HG02678 (cell line): ENCODE results near the gene FUBP3.

ENCODE experiments used
- ATAC-seq: cut with Tn5 transposase; IDR thresholded peaks from one replicate; pipeline ENCODE4 v1.9.1; 2021; ENCODE audit warnings: mild to moderate bottlenecking, moderate library complexity; ENCODE audit not compliant: unreplicated experiment

The FUBP3 gene

GRCh38 chr9:130661451-130662098 lies 82.2 kb downstream of the FUBP3 start:
- no peak for ATAC-seq

DNA sequence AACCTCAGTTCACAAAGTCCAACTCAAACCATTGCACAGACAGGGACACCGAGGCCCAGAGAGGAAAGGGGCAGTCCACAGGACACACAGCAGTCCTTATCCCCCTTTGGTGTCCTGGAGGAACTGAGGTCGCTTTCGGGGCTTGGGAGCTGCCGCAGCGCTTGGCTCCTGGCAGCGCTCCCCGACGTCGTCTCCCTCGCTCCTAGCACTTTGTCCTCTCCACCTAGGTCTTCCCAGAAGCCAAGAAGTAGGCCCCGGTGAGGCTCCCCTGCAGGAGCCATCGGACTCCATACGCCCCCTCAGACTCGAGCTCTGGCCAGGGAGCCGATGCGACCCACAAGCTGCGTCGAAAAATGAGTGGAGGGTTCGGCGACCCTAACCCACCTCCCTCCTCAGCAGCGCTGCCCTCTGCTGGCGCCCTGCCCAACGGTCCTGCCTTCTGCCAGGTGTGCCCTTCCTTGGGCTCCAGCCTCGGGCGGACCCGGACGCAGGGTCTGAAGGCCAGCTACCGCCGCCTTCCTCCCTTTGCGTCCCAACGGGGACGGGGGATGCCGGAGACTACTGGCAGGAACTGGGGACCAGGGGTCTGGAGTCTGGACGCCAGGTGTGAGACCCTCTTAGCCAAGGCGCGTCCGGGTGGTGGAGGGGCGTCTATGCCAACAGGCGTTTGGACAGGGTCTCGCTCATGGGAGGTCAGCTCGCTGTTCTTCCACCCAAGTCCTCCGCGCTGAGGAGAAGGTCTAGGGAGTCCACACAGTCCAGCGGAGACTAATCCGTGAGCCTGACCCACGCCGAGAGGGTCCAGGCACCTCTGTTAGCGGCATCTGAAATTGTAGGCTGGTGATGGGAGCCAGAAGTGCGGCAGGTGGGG lies 83.0 kb downstream of the FUBP3 start:
- no peak for ATAC-seq

- no peak for ATAC-seq
These were observed 83.5 kb downstream of the FUBP3 start for GRCh38 chr9:130662970-130663257.

GRCh38 chr9:130663258-130663976 lies 84.0 kb downstream of the FUBP3 start:
- no peak for ATAC-seq

DNA sequence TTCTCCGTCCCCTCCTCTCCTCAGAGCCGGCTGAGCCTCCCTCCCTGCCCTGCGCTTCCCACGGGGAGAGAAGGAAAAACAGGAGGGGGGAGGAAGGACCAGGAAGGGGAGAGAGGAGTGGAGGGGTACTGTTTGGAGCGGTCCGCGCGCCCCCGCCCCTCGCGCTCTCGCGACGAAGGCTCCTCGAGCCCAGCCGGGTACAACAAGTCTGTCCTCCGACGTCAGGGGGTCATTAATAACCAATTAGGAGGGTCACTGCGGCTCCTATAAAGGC lies 84.5 kb downstream of the FUBP3 start:
- ATAC-seq, result no peak

DNA sequence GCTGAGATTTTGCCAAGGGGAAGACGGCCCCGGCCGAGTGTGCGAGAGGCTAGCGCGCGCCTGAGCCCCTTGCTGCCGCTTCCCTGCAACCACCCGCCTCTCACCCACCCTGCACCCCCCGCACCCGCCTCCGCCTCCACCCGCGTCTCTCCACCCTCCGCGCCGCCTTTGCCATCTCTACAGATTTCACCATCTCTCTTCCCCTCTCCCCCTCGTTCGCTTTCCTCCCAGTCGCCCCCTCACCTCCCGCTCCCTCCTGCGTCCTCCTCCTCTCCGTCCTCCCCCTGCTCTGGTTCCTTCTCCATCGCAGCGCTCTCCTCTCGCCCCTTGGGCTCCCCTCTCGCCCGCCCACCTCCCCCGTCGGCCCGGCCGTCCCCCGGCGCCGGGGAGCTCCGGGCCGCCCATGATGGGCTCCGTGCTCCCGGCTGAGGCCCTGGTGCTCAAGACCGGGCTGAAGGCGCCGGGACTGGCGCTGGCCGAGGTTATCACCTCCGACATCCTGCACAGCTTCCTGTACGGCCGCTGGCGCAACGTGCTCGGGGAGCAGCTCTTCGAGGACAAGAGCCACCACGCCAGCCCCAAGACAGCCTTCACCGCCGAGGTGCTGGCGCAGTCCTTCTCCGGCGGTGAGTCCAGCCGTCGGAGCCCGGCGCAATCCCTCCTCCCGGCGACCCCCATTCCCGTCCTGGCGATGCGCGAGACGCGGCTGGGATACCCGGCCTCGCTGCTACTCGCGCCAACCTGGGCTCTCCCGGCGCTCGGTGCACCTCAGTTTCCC lies 85.1 kb downstream of the FUBP3 start, which contains the start of gene PRDM12:
TSS of gene PRDM12 (plus strand) at position 344 of the 778 bp plus-strand sequence. CDS start at position 404, 60 bp downstream.
- ATAC-seq, result no peak

- ATAC-seq, result no peak
These were observed 85.7 kb downstream of the FUBP3 start for GRCh38 chr9:130665029-130665430.

- no peak for ATAC-seq
These were observed 86.3 kb downstream of the FUBP3 start for GRCh38 chr9:130665431-130666392.

- no peak for ATAC-seq
These were observed 87.2 kb downstream of the FUBP3 start for GRCh38 chr9:130666393-130667119.

DNA sequence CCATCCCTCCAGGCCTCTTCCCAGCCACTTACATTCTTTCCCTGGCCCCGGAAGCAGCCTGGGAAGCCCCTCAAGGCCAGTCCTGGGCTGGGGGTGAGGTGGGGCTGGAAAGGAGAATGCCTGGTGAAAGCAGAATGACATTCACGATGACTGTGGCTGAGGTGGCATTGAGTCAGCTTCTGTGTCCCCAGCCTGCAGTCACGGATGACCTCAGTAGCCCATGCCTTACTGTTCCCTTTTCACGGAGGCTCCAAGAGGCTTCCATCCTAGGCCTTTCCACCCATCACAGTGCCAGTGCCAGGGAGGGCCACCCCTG lies 87.7 kb downstream of the FUBP3 start:
- no peak for ATAC-seq

GRCh38 chr9:130668196-130668595 lies 88.8 kb downstream of the FUBP3 start:
- no peak for ATAC-seq

DNA sequence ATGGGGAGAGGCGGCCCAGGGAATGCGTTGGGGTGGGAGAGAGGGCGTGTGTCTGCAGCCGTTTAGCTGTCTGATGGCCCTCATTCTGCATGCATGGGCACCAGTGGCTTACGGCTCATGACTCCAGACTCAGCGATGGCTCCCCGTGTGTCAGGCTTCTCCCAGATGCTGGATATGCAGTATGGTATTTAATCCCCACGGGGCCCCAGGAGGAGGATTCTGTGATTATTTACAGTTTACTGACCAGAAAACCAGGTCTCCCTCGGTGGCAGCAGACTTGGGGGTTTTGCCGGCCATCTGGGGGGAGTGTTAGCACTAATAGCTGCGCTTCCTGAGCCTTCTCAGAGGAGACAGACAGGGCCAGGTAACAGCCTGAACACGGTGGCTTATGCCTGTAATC lies 89.3 kb downstream of the FUBP3 start:
- no peak for ATAC-seq

DNA sequence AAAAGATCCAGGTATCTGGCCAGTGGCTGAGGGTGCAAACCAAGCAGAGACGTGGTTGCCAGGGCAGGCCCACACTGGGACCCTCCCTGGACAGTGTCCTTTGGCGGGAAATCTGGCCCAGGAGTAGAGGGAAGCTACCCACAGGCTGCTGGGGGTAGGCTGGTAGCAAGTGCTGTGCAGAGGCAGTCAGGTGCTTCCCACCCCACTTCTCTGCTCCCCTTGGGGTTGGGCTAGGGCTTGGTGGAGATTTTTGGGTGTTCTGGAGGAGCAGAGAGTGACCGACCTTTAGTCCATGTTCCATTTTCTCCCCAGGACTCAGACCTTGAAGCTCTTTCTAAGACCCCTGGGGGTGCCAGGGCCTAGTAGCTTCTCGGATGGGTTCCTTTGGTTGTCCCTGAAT lies 90.6 kb downstream of the FUBP3 start:
- no peak for ATAC-seq

DNA sequence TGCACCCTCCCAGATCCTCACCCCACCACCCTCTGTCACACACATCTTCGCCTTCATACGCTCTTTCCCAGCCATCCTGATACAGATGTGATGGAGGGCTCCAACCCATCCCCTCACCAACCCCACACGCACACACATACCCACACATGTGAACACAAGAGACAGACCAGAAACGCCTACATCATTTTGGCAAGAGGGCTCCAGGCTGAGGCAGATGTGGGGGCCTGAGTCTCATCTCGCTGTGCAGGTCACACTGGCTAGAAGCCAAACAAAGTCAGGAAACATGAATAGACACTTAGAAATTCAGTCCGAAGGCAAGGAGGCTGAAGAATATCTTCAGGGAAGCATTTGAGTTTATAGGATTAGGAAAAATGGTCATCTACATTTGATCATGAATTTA lies 91.3 kb downstream of the FUBP3 start:
- ATAC-seq, result no peak

GRCh38 chr9:130672466-130672865 lies 93.1 kb downstream of the FUBP3 start:
- ATAC-seq, result no peak

- ATAC-seq, result no peak
These were observed 93.7 kb downstream of the FUBP3 start for GRCh38 chr9:130672933-130673615.

DNA sequence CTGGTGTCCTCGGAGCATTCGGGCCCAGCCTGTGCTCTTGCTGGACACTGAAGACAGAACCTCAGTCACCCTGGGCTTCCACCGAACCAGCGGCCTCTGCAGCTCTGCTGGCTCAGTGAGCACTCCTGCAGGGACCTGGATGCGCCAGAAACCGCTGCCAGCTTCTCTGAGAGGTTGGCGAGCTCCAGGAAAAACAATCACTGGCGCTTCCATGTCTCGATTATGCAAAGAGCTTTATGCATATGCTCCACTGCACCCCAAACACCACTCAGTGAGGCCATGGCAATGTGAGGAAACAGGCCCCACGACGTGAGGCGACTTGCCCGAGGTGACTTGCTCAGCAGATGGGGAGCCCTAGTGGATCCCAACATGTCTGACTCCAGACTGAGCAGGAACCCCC lies 96.0 kb downstream of the FUBP3 start:
- no peak for ATAC-seq

GRCh38 chr9:130677252-130677651 lies 97.9 kb downstream of the FUBP3 start:
- ATAC-seq, result no peak
